ENCODE measurements around the gene ZNF521.

DNA sequence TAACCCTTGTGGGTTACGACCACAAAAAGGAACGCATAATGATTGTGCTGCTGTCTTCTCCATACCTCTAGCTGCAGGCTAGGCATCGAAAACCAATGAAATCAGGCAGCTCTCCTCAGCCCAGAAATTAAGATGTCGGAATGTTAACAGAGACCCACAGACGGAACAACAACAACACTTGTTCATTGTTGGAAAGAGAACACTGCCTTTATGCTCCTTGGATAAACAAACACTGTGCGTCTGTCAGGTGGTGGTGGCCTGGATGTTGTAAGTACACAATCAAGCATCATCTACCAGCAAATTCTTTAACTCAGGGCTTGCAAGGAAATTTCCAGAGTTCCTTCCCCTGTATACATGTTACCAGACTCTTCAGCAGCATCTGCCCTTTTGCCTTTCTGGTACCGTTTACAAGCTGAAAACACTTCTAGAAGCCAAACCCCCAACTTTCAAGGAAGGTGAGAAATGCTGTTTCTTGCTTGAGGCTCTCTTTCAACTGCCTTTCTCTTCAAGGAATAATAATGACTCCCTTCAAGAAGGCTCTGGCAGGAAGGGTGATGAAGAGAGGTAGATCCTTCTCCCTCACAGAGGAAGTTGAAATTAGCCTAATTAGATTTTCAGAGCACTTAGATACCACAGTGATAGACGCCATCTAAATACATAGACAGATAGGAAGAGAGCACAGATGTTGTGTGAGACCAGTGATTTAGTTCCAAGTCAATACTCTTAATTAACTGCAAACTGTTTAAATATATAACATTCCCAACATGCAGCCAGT, 332.7 kb downstream of the ZNF521 start:
- no peak for TF ChIP-seq PPARA (CRISPR knock-in tag; IDR thresholded peaks at IDR 0.05; ENCODE audit: borderline replicate concordance)
- no peak for TF ChIP-seq ZFP30 (CRISPR knock-in tag; IDR thresholded peaks at IDR 0.05)
- TF ChIP-seq, protein P1, sequence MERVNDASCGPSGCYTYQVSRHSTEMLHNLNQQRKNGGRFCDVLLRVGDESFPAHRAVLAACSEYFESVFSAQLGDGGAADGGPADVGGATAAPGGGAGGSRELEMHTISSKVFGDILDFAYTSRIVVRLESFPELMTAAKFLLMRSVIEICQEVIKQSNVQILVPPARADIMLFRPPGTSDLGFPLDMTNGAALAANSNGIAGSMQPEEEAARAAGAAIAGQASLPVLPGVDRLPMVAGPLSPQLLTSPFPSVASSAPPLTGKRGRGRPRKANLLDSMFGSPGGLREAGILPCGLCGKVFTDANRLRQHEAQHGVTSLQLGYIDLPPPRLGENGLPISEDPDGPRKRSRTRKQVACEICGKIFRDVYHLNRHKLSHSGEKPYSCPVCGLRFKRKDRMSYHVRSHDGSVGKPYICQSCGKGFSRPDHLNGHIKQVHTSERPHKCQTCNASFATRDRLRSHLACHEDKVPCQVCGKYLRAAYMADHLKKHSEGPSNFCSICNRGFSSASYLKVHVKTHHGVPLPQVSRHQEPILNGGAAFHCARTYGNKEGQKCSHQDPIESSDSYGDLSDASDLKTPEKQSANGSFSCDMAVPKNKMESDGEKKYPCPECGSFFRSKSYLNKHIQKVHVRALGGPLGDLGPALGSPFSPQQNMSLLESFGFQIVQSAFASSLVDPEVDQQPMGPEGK (CRISPR knock-in tag; IDR thresholded peaks at IDR 0.05; ENCODE audit: borderline replicate concordance): no peak

Data from SK-N-SH treated with all-trans-retinoic acid at 6 μM for 48 hours (cell line).